Sigmoid colon (tissue), 7 donors: Measurements from ENCODE around the gene CYP24A1. TPM values are rescaled to one million over a fixed set of nuclear protein-coding genes. Genes with fewer than 3 reads are reported as not detected.

Experiments used
- DNase-seq: peaks from one replicate; pipeline ENCODE4 v3.0.0-alpha.2; 2019
- H3K27ac ChIP-seq, 4 donors: fragments of 200-600 bp; sonication (generic); one replicate each; pipeline ENCODE4 v1.5.1; 2016 to 2019; ENCODE audit warnings: mild to moderate bottlenecking in 1 of 4
- H3K27me3 ChIP-seq, 3 donors: fragments of 200-600 bp; sonication (generic); one replicate each; pipeline ENCODE4 v1.5.1; 2019; ENCODE audit warnings: mild to moderate bottlenecking in 1 of 3
- H3K36me3 ChIP-seq, 4 donors: fragments of 200-600 bp; sonication (generic); one replicate each; pipeline ENCODE4 v1.5.1; 2016 to 2019
- H3K4me1 ChIP-seq, 4 donors: fragments of 200-600 bp; sonication (generic); one replicate each; pipeline ENCODE4 v1.5.1; 2017 to 2019
- H3K4me3 ChIP-seq, 4 donors: fragments of 200-600 bp; sonication (generic); one replicate each; pipeline ENCODE4 v1.5.1; 2017 to 2019; ENCODE audit warnings: mild to moderate bottlenecking in 2 of 4, moderate library complexity in 1 of 4
- H3K9me3 ChIP-seq, 4 donors: fragments of 200-600 bp in 3 of 4; sonication (generic) in 3 of 4; one replicate each; pipeline versions ENCODE4 v1.5.1 to v1.6.1; 2013 to 2019
- CTCF ChIP-seq, 4 experiments: fragments of 450-650 bp in 3 of 4; fragments of 200-600 bp in 1 of 4; IDR thresholded peaks; one replicate each; pipeline ENCODE4 v1.5.1; 2016 to 2019; ENCODE audit warnings: antibody characterized with exemption in 4 of 4, mild to moderate bottlenecking in 3 of 4, moderate library complexity in 2 of 4
- EP300 ChIP-seq, 4 donors: sonication (generic); formaldehyde crosslinking; IDR thresholded peaks; one replicate each; pipeline ENCODE4 v1.6.1; 2017; ENCODE audit warnings: antibody characterized with exemption in 4 of 4
- POLR2A ChIP-seq, 2 donors: fragments of 450-650 bp; IDR thresholded peaks; one replicate each; pipeline ENCODE4 v1.6.1; 2016; ENCODE audit warnings: antibody characterized with exemption in 2 of 2, mild to moderate bottlenecking in 2 of 2, moderate library complexity in 2 of 2
- POLR2AphosphoS5 ChIP-seq, 4 donors: sonication (generic); formaldehyde crosslinking; IDR thresholded peaks; one replicate each; pipeline ENCODE4 v1.6.1; 2017; ENCODE audit warnings: antibody characterized with exemption in 4 of 4
- WGBS, 2 donors: extraction: QIAGEN DNeasy Blood & Tissue Kit; methylation state at CpG; one replicate each; pipeline ENCODE4 v1.1.7; 2013; 5-methylcytosine and 5-hydroxymethylcytosine counted together
- intact Hi-C: fragments of 100-400 bp; cut with DNase I; formaldehyde crosslinking; loops from one replicate; pipeline ENCODE4 v1.15.1; 2023
- polyA plus RNA-seq, 3 donors: library from polyadenylated mRNA; stranded (reverse); fragments of 200-250 nt; gene quantifications; one replicate each; pipeline ENCODE4 v1.2.3, GENCODE V29; 2013
- total RNA-seq, 4 donors: library from RNA; depleted of rRNA; stranded (reverse); fragments of >200 nt; gene quantifications; one replicate each; pipeline ENCODE4 v1.1.0, GENCODE V29; 2016
- donor health status: healthy with polysubstance abuse.
- donor health status: Bipolar disorder and iron deficiency.
- donor health status: healthy.

CYP24A1 gene
- total and polyA plus RNA-seq, 7 donors: 0.26 to 1.8 TPM; not detected in 5

GRCh38 chr20:54155736-54156317 is 18.0 kb downstream of the CYP24A1 start:
- no peaks in the 10 kb centered on the region for H3K9me3 ChIP-seq
- intact Hi-C loops: no loop called here
- no peak for DNase-seq

GRCh38 chr20:54154439-54154838 is 19.3 kb downstream of the CYP24A1 start:
- TF ChIP-seq POLR2A (IDR thresholded peaks at IDR 0.05) (no peak), CTCF (IDR thresholded peaks at IDR 0.05) (no peak), POLR2AphosphoS5 (IDR thresholded peaks at IDR 0.05) (no peak), EP300 (IDR thresholded peaks at IDR 0.05) (no peak)
- no peak overlapping the region for H3K4me3 ChIP-seq
- intact Hi-C loops: no loop called here
- H3K36me3 ChIP-seq: no peaks in the 10 kb centered on the region
- no peak overlapping the region for H3K27ac ChIP-seq
- no peaks in the 10 kb centered on the region for H3K4me1 ChIP-seq
- H3K9me3 ChIP-seq: no peaks in the 10 kb centered on the region
- DNase-seq: no peak
- H3K27me3 ChIP-seq: no peaks in the 10 kb centered on the region
- 62 to 87% methylated on average over 2 of the region's 2 CpGs for WGBS, 2 donors

More at GRCh38 chr20:54155736-54156317, 18.0 kb downstream of the CYP24A1 start:
- H3K4me3 ChIP-seq: no peak overlapping the region
- no peaks in the 10 kb centered on the region for H3K27me3 ChIP-seq
- TF ChIP-seq POLR2AphosphoS5 (IDR thresholded peaks at IDR 0.05) (no peak), POLR2A (IDR thresholded peaks at IDR 0.05) (no peak), CTCF (IDR thresholded peaks at IDR 0.05) (no peak), EP300 (IDR thresholded peaks at IDR 0.05) (no peak)
- H3K36me3 ChIP-seq: no peaks in the 10 kb centered on the region
- H3K4me1 ChIP-seq: no peaks in the 10 kb centered on the region
- WGBS, 2 donors: 90% methylated on average over 3 of the region's 3 CpGs
- no peak overlapping the region for H3K27ac ChIP-seq

GRCh38 chr20:54153847-54154246 is 19.9 kb downstream of the CYP24A1 start:
- WGBS, 2 donors: 68 to 92% methylated on average over 1 of the region's 1 CpG
- Histone ChIP-seq H3K9me3 (no peaks in the 10 kb centered on the region), H3K4me3 (no peak overlapping the region), H3K27ac (no peak overlapping the region), H3K27me3 (no peaks in the 10 kb centered on the region), H3K4me1 (no peaks in the 10 kb centered on the region), H3K36me3 (no peaks in the 10 kb centered on the region)
- TF ChIP-seq POLR2A (IDR thresholded peaks at IDR 0.05): no peak
- TF ChIP-seq EP300 (IDR thresholded peaks at IDR 0.05): no peak
- no peak for TF ChIP-seq CTCF (IDR thresholded peaks at IDR 0.05)
- TF ChIP-seq POLR2AphosphoS5 (IDR thresholded peaks at IDR 0.05): no peak
- intact Hi-C loops: no loop called here
- DNase-seq: no peak

GRCh38 chr20:54153041-54153327 is 20.8 kb downstream of the CYP24A1 start:
- Histone ChIP-seq H3K27ac (no peak overlapping the region), H3K4me1 (no peaks in the 10 kb centered on the region), H3K27me3 (no peaks in the 10 kb centered on the region), H3K4me3 (no peak overlapping the region), H3K9me3 (no peaks in the 10 kb centered on the region), H3K36me3 (no peaks in the 10 kb centered on the region)
- TF ChIP-seq CTCF (IDR thresholded peaks at IDR 0.05): no peak
- no peak for TF ChIP-seq POLR2A (IDR thresholded peaks at IDR 0.05)
- TF ChIP-seq EP300 (IDR thresholded peaks at IDR 0.05): no peak
- no peak for TF ChIP-seq POLR2AphosphoS5 (IDR thresholded peaks at IDR 0.05)
- intact Hi-C loops: no loop called here
- DNase-seq: no peak
- WGBS, 2 donors: 84 to 90% methylated on average over 2 of the region's 2 CpGs
